Peyer's patch (tissue), 4 donors: ENCODE results near the gene ANG.

Experiments
- CTCF ChIP-seq, 6 experiments: fragments of 450-650 bp in 4 of 6; fragments of 200-600 bp in 2 of 6; sonication (generic) in 1 of 6; IDR thresholded peaks; one replicate each; pipeline ENCODE4 v1.5.1; 2017 to 2019; ENCODE audit warnings: antibody characterized with exemption in 6 of 6, mild to moderate bottlenecking in 3 of 6, moderate library complexity in 1 of 6
- POLR2A ChIP-seq, 2 donors: fragments of 450-650 bp; IDR thresholded peaks; one replicate each; pipeline ENCODE4 v1.5.1; 2017; ENCODE audit warnings: antibody characterized with exemption in 2 of 2, mild to moderate bottlenecking in 2 of 2, moderate library complexity in 2 of 2

DNA sequence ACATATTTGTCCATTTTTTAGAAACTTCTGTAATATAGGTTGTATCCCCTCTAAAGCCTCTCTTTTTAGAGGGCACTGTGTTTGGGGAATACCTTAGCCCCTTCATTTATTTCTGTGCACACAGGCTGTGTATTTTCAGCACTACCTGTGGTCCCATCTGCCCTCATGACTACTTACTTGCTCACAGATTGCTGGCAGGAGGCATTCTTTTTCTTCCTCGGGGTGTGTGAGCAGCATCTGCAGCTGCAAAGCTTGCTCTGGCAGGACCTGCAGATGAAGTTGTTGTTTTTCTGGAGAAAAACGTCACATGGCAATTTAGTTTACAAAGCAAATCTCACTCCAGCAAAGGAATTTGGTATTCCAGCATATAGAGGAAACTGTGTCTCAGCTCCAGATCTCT, 24.3 kb downstream of the ANG start:
- no peak for TF ChIP-seq CTCF (IDR thresholded peaks at IDR 0.05)
- TF ChIP-seq POLR2A (IDR thresholded peaks at IDR 0.05) = no peak
